Coronary artery (tissue), 2 donors: ENCODE data around the gene ANKS6.

ENCODE experiments used
- DNase-seq: peaks from one replicate; pipeline ENCODE4 v3.0.0-alpha.2; 2017; ENCODE audit warnings: low spot score
- H3K27ac ChIP-seq, 2 donors: fragments of 200-600 bp; sonication (generic); one replicate each; pipeline ENCODE4 v1.5.1; 2016 to 2019
- H3K4me3 ChIP-seq: fragments of 200-600 bp; sonication (generic); 2 replicates; pipeline ENCODE4 v1.5.1; 2016; ENCODE audit warnings: mild to moderate bottlenecking, moderate library complexity
- TF ChIP-seq, protein P1 (sequence below): fragments of 200-600 bp; sonication (generic); IDR thresholded peaks from one replicate; pipeline ENCODE4 v1.5.1; 2019; ENCODE audit warnings: antibody characterized with exemption

ANKS6 gene

DNA sequence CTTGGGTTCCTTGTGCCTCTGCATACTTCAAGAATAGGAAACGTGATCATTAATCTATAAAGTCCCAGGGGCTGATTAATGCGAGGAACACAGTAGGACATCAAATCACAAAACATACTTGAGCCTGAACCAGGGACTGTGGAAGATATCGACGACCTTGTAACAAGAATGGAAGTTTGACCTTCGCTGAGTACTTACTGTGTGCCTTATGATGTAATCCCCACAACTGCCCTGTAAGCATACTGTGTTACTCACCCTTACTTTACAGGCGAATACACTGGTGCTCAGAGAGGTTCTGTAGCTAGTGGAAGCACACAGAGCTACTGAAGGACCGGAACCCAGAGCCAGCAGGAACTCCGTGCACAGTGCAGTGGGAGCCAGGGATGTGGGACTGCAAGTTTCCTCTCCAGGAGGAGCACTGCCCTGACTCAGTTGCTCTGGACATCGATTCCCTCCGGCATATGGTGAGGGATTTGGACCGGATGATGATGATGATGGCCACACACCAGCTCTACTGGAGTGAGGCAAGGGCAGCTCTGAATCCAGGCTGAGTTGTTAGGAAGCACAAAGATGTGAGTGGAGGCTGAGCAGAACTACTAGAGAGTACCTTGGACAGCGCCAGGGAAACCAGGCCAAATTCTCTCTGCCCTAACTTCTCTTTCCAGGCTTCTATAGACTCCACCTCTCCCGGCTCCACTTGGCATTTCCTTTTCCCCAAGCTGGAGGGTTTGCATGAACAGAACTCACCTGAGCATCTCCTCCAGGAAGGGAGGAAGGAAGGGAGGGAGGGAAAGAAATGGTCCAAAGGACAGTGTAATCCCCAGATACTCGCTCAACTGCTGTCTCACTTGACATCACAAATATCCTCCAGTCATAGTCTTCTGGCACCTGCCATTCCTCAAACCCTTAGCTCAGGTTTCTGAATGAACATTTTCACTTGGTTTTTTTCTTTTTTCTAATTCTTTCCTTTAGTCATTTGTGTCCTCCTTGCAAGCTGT, 86.1 kb downstream of the ANKS6 start:
- TF ChIP-seq, protein P1, sequence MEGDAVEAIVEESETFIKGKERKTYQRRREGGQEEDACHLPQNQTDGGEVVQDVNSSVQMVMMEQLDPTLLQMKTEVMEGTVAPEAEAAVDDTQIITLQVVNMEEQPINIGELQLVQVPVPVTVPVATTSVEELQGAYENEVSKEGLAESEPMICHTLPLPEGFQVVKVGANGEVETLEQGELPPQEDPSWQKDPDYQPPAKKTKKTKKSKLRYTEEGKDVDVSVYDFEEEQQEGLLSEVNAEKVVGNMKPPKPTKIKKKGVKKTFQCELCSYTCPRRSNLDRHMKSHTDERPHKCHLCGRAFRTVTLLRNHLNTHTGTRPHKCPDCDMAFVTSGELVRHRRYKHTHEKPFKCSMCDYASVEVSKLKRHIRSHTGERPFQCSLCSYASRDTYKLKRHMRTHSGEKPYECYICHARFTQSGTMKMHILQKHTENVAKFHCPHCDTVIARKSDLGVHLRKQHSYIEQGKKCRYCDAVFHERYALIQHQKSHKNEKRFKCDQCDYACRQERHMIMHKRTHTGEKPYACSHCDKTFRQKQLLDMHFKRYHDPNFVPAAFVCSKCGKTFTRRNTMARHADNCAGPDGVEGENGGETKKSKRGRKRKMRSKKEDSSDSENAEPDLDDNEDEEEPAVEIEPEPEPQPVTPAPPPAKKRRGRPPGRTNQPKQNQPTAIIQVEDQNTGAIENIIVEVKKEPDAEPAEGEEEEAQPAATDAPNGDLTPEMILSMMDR, result no peak

DNA sequence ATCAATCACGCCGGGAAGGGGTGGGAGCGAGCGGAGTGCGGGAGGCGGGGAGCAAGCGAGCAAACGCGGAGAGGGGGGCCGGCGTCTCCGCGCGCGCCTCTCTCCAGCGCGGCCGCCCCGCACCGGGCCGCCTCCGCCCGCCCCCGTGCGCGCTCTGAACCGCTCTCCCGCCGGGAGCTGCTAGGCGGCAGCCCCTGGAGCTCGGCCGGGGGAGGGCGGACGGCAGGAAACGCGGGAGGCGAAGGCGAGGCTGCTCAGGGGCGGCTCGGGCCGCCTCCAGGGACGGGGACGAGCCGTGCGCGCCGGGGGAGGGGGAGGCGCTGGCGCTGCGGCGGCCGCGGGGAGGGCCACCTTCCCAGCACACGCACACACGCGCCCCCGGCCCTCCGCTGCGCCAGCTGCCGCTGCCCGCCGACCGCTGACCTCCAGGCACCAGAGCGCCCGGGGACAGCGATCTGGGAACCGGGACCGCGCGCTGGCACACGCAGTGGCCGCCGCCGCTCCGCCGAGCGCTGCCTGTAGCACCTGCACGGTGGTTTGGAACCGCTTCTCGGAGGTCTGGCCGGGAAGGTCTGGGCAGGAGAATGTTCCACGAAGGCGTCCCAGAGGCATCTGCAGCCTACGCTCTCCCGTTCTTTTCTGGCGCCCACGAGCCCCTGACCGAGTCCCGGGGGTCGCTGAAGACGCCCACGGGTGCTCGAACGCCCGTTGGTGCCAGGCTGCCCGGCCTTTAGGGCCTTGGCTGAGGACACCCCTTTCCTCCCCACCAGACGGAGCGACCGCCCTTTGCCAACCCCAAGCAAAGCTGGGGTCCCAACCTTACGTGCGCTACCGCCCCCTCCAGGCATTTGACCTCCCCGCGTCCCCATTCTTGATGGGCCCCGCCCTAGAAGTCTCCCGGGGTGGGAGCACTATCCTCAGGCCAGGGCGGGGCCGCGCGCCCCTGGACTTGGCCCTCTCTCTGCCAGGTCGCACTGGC, 87.1 kb downstream of the ANKS6 start, which contains the start of gene GABBR2:
GABBR2 (minus strand) TSS at position 3 of the 979 bp plus-strand sequence. CDS start 198 bp downstream, outside the sequence.
- peak within 1 kb of the TSS; percentile 64 for H3K4me3 ChIP-seq
- TF ChIP-seq, protein P1, result no peak
- H3K27ac ChIP-seq, result no peak within 1 kb of the TSS
- DNase-seq, result no peak

More for the DNA sequence above, 86.1 kb downstream of the ANKS6 start:
- DNase-seq, result no peak
- H3K4me3 ChIP-seq, result no peak overlapping the region
- no peak overlapping the region for H3K27ac ChIP-seq

DNA sequence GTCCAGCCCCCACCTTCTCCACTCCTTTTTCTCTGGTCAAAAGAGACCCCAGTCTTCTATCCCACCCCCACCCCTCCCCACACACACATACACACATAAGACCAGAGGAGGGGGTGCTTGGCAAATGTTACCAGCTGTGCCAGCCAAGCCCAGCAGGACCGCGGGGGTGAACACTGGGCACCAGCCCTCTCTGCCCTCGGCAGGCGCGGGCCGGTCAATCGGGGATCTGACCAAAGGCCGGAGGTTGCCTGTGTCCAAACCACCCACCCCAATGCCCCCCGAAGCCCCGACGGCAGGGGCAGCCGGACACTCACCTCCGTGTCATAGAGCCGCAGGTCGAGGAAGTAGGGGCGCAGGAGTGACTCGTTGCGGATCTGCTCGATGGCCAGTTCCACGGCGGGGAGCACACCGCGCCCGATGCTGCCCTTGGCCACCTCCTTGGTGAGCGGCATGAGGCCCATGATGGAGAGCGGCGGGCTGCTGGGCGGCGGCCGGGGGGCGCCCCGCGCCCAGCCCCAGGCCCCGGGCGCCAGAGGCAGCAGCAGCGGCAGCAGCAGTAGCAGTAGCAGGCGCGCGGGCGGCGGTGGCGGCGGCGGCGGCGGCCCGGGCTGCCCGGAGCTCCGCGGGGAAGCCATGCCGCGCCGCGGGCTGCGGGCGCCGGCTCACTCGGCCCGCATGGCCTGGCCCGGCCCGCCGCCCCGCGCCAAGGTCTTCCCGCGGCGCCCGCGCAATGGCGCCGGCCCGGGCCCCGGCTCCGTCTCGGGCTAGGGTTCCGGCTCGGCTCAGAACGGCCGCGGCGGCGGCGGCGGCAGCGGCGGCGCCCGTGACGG, 88.0 kb downstream of the ANKS6 start:
- TF ChIP-seq, protein P1, result no peak
- peak overlapping the region; percentile 64 for H3K4me3 ChIP-seq
- DNase-seq, result no peak
- H3K27ac ChIP-seq, result no peak overlapping the region

DNA sequence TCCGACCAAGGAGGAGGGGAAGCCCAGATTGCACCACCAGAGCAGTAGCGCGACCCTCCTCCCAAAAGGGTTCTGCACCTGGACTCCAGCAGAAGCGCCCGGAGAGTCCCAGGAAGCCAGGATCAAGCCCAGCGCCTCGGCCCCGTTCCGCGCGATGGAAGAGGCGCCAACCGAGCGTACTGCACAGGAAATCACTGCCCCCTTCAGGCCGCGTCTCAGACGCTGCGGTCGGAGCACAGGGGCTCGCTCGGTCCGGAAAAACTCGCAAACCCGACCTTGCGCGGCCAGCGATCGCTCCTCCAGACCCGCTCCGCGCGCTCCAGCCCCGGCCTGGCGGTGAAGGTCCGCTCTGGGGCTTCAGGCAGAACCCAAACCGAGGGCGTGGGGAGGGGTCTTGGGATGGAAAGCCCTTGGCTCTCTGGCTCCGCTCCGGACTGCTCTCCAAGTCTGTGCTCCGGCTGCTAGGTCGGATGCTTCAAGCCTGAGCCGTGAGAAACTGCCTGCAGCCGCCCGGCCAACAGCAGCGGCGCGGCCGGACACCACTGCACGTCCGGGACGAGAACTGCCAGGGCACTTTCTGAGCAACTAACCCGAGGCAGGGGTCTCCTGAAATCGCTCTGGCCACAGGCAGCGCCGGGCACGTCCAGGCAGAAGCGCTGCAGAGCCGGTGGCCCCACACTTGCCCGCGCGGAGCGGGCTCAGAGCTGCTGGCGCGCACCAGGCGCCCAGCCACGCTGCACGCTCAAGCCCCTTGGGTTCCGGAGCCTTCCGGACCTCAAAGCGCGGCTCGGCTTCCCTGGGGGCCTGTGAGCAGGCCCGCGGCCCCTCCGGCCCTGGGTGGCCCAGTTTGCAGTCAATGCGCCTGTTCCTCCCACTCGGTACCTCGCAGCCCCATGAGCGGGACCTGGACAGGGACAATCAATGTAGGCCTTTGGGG, 88.9 kb downstream of the ANKS6 start:
- Histone ChIP-seq H3K27ac (no peak overlapping the region), H3K4me3 (peak overlapping the region; percentile 30)
- TF ChIP-seq, protein P1, result no peak
- no peak for DNase-seq

DNA sequence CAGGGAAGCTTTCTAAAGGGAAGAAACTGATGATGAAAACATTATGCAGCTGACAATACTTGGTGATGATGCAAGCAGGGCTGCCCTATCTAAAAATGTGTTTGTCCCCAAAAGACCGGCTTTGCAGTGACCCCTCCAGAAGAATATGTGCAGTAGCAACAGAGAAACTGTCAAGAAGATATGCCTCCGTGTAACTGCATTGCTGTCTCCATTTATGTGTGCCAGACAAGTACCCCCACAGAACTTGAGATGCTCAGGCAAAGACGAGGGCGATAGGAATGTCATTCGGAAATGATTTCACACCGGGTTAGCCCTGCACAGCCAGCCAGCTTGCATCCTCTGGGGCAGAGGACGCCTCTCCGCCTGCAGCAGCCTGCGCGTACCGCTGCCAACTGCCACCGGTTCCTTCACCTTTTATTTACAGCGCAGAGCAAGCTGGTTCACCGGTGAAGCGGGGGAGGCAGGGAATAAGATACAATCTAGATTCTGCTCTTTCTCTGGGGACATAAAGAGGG, 89.6 kb downstream of the ANKS6 start:
- Histone ChIP-seq H3K4me3 (no peak overlapping the region), H3K27ac (no peak overlapping the region)
- TF ChIP-seq, protein P1, result no peak
- DNase-seq, result no peak
